Fibroblast of skin of right biceps (primary cell): ENCODE results near the gene ARL5B.

ENCODE experiments used
- DNase-seq: peaks from one replicate; pipeline ENCODE4 v3.0.0-alpha.2; 2013

Gene ARL5B

GRCh38 chr10:18713077-18713476, 53.8 kb downstream of the ARL5B start:
- peak; percentile 86 for DNase-seq

GRCh38 chr10:18718991-18719390, 59.8 kb downstream of the ARL5B start:
- DNase-seq: no peak

- DNase-seq: no peak
These were observed 60.6 kb downstream of the ARL5B start for GRCh38 chr10:18719811-18720210.

GRCh38 chr10:18721067-18721466, 61.8 kb downstream of the ARL5B start:
- no peak for DNase-seq

- DNase-seq: no peak
These were observed 64.6 kb downstream of the ARL5B start for GRCh38 chr10:18723801-18724200.
